IMR-90 (cell line): ENCODE results near the gene CSNK2A1. TPM values are rescaled to one million over a fixed set of nuclear protein-coding genes. Genes with fewer than 3 reads are reported as not detected.

Experiments
- ATAC-seq: fragments of 200-7000 bp; cut with Tn5 transposase; 2 replicates; pipeline ENCODE4 v1.9.1; 2020; ENCODE audit warnings: low read depth, mild to moderate bottlenecking, moderate library complexity
- BruUV-seq: library from RNA; stranded (reverse); fragments of 400-500 nt; replicated peaks from 2 replicates; lab custom pipeline; 2021; lab: Mats Ljungman, UMichigan
- CTCF ChIA-PET: fragments of 300-600 bp; formaldehyde crosslinking; extraction: SDS; loops from one replicate; lab custom pipeline; 2021; ENCODE audit warnings: antibody characterized with exemption; lab: Yijun Ruan, JAX
- POLR2A ChIA-PET: fragments of 300-600 bp; sonication (Branson Sonifier 250); formaldehyde crosslinking; loops from one replicate; lab custom pipeline; 2022; ENCODE audit warnings: antibody characterized with exemption; ENCODE audit not compliant: unreplicated experiment; lab: Charles Lee
- DNase-seq: peaks from one replicate; pipeline ENCODE4 v3.0.0; 2013
- H2AFZ ChIP-seq: replicated peaks from 2 replicates; pipeline ENCODE3; 2013; ENCODE audit warnings: low read length, mild to moderate bottlenecking; ENCODE audit not compliant: poor library complexity
- H2AK5ac ChIP-seq: 2 replicates; pipeline ENCODE4 v1.6.1; 2013; ENCODE audit warnings: low read depth, low read length, inconsistent platforms
- H2AK9ac ChIP-seq: replicated peaks from 2 replicates; pipeline ENCODE3; 2013; ENCODE audit warnings: mild to moderate bottlenecking, low read depth, low read length, moderate library complexity; ENCODE audit not compliant: poor library complexity
- H2BK120ac ChIP-seq: 2 replicates; pipeline ENCODE4 v1.6.1; 2013; ENCODE audit warnings: low read depth, low read length, inconsistent platforms
- H2BK15ac ChIP-seq: 3 replicates; pipeline ENCODE4 v1.6.1; 2013; ENCODE audit warnings: low read depth, low read length, inconsistent platforms
- H2BK20ac ChIP-seq: 2 replicates; pipeline ENCODE4 v1.6.1; 2013; ENCODE audit warnings: low read depth, mild to moderate bottlenecking, inconsistent platforms, low read length, moderate library complexity
- H2BK5ac ChIP-seq: 2 replicates; pipeline ENCODE4 v1.6.1; 2013; ENCODE audit warnings: mild to moderate bottlenecking, low read depth, low read length, inconsistent platforms; ENCODE audit not compliant: poor library complexity, severe bottlenecking
- H3K14ac ChIP-seq: replicated peaks from 2 replicates; pipeline ENCODE4 v1.6.1; 2013; ENCODE audit warnings: low read depth, low read length, inconsistent platforms
- H3K18ac ChIP-seq: 2 replicates; pipeline ENCODE4 v1.6.1; 2013; ENCODE audit warnings: low read depth, low read length, control low read depth
- H3K23ac ChIP-seq: 2 replicates; pipeline ENCODE4 v1.6.1; 2013; ENCODE audit warnings: low read depth, low read length, inconsistent platforms
- H3K27ac ChIP-seq: 2 replicates; pipeline ENCODE4 v1.5.1; 2013; ENCODE audit warnings: mild to moderate bottlenecking, control low read depth, low read length; ENCODE audit not compliant: insufficient read depth
- H3K27me3 ChIP-seq: 2 replicates; pipeline ENCODE4 v1.6.1; 2013; ENCODE audit warnings: low read length; ENCODE audit not compliant: control insufficient read depth, insufficient read depth
- H3K36me3 ChIP-seq: 2 replicates; pipeline ENCODE4 v1.6.1; 2013; ENCODE audit warnings: low read length, mixed read lengths; ENCODE audit not compliant: control insufficient read depth, insufficient read depth
- H3K4ac ChIP-seq: 2 replicates; pipeline ENCODE4 v1.6.1; 2013; ENCODE audit warnings: low read depth, low read length, inconsistent platforms
- H3K4me1 ChIP-seq: 2 replicates; pipeline ENCODE4 v1.6.1; 2013; ENCODE audit warnings: low read length, mixed read lengths; ENCODE audit not compliant: control insufficient read depth, insufficient read depth
- H3K4me2 ChIP-seq: 2 replicates; pipeline ENCODE4 v1.6.1; 2013; ENCODE audit warnings: low read depth, mild to moderate bottlenecking, control low read depth, low read length, moderate library complexity
- H3K4me3 ChIP-seq: 2 replicates; pipeline ENCODE4 v1.5.1; 2013; ENCODE audit warnings: low read depth, mild to moderate bottlenecking, control low read depth, low read length, moderate library complexity; ENCODE audit not compliant: insufficient read depth
- H3K56ac ChIP-seq: 2 replicates; pipeline ENCODE4 v1.6.1; 2013; ENCODE audit warnings: low read length, inconsistent platforms; ENCODE audit not compliant: insufficient read depth; ENCODE audit errors: extremely low read depth
- H3K79me1 ChIP-seq, 2 experiments: 2 replicates each; pipeline ENCODE4 v1.6.1; 2013; ENCODE audit warnings: low read length in 2 of 2, inconsistent platforms in 1 of 2, low read depth in 1 of 2
- H3K9ac ChIP-seq: 2 replicates; pipeline ENCODE4 v1.6.1; 2013; ENCODE audit warnings: low read depth, low read length, control low read depth
- H3K9me1 ChIP-seq: 2 replicates; pipeline ENCODE4 v1.6.1; 2013; ENCODE audit warnings: low read length, inconsistent platforms; ENCODE audit not compliant: insufficient read depth
- H3K9me3 ChIP-seq: 2 replicates; pipeline ENCODE4 v1.6.1; 2013; ENCODE audit warnings: low read length; ENCODE audit not compliant: control insufficient read depth, insufficient read depth
- H4K20me1 ChIP-seq: 2 replicates; pipeline ENCODE4 v1.6.1; 2013; ENCODE audit warnings: low read length, inconsistent platforms; ENCODE audit not compliant: insufficient read depth
- H4K5ac ChIP-seq: 2 replicates; pipeline ENCODE4 v1.6.1; 2013; ENCODE audit warnings: mild to moderate bottlenecking, low read depth, low read length, control low read depth
- H4K8ac ChIP-seq, 2 experiments: 2 replicates each; pipeline ENCODE4 v1.6.1; 2013; ENCODE audit warnings: low read depth in 2 of 2, low read length in 2 of 2, control low read depth in 1 of 2, inconsistent platforms in 1 of 2
- H4K91ac ChIP-seq: 2 replicates; pipeline ENCODE4 v1.6.1; 2013; ENCODE audit warnings: low read depth, low read length, inconsistent platforms; ENCODE audit not compliant: insufficient read depth
- CEBPB ChIP-seq: IDR thresholded peaks from 2 replicates; pipeline ENCODE4 v1.6.1; 2012; ENCODE audit warnings: low read depth, low read length, improper control_type of control experiment
- CHD1 ChIP-seq: IDR thresholded peaks from 2 replicates; pipeline ENCODE4 v1.6.1; 2012; ENCODE audit warnings: low read depth, low read length, improper control_type of control experiment
- CTCF ChIP-seq: conservative IDR thresholded peaks from 2 replicates; pipeline ENCODE4 v1.5.1; 2012; ENCODE audit warnings: mild to moderate bottlenecking, low read depth, low read length, improper control_type of control experiment
- MAZ ChIP-seq: IDR thresholded peaks from 2 replicates; pipeline ENCODE4 v1.6.1; 2012; ENCODE audit warnings: low read depth, mild to moderate bottlenecking, low read length, improper control_type of control experiment, moderate library complexity, borderline replicate concordance
- MXI1 ChIP-seq: IDR thresholded peaks from 2 replicates; pipeline ENCODE4 v1.6.1; 2012; ENCODE audit warnings: low read depth, mild to moderate bottlenecking, low read length, moderate library complexity, borderline replicate concordance
- NFE2L2 ChIP-seq: fragments of 150-350 bp; IDR thresholded peaks from 2 replicates; pipeline ENCODE4 v1.6.1; 2016; ENCODE audit warnings: low read depth, mild to moderate bottlenecking, low read length
- SMC3 ChIP-seq: fragments of 150-350 bp; IDR thresholded peaks from 2 replicates; pipeline ENCODE4 v1.6.1; 2016; ENCODE audit warnings: low read depth, mild to moderate bottlenecking, antibody characterized with exemption, low read length, moderate library complexity
- WGBS, 2 experiments: methylation state at CpG; one replicate each; pipeline versions ENCODE4 v1.1.5 to v1.1.7; 2013; ENCODE audit warnings: missing lambda C conversion rate in 2 of 2; ENCODE audit not compliant: insufficient read length in 1 of 2; ENCODE audit errors: extremely low coverage in 2 of 2; 5-methylcytosine and 5-hydroxymethylcytosine counted together
- dilution Hi-C: fragments of 300-500 bp; cut with HindIII; formaldehyde crosslinking; loops from one replicate; pipeline ENCODE4 v1.14.3; 2018; ENCODE audit warnings: low sequenced_read_pairs; ENCODE audit not compliant: unreplicated experiment
- in situ Hi-C: fragments of 300-500 bp; cut with MboI; formaldehyde crosslinking; loops from 3 replicates; pipeline ENCODE4 v1.14.3; 2019; ENCODE audit warnings: low sequenced_read_pairs, inconsistent platforms, mixed read lengths
- intact Hi-C: fragments of 100-400 bp; cut with micrococcal nuclease; formaldehyde crosslinking; loops from 2 replicates; pipeline ENCODE4 v1.10.0; 2022
- polyA plus RNA-seq, 3 experiments: library from polyadenylated mRNA; depleted of rRNA; stranded (reverse); fragments of >200 nt; gene quantifications; 2 replicates each; pipeline ENCODE4 v1.2.3, GENCODE V29; 2012; ENCODE audit warnings: low replicate concordance in 1 of 3
- total RNA-seq: library from RNA; depleted of rRNA; stranded (reverse); fragments of >200 nt; gene quantifications from 2 replicates; pipeline ENCODE4 v1.2.3, GENCODE V29; 2012

The CSNK2A1 gene
- total and polyA plus RNA-seq, 2 of the 4 experiments (the other 2 are of a cell fraction): 86.3 to 151 TPM

GRCh38 chr20:536426-537010, 7.1 kb downstream of the CSNK2A1 start:
- H3K4me2 ChIP-seq: no peak overlapping the region

More at GRCh38 chr20:536426-537010, 7.1 kb downstream of the CSNK2A1 start:
- ATAC-seq: no peak
- Histone ChIP-seq H2AFZ (no peak overlapping the region), H3K79me1 (peaks cover 6 to 56% of the 10 kb centered on the region in 2 experiments; a peak in 3 of 4 replicates), H3K18ac (no peak overlapping the region), H3K4me3 (no peak overlapping the region), H4K5ac (no peak overlapping the region), H3K27me3 (no peaks in the 10 kb centered on the region), H2BK5ac (no peak overlapping the region), H3K4ac (no peak overlapping the region), H2BK120ac (no peak overlapping the region), H2AK9ac (no peak overlapping the region), H3K4me1 (peaks cover 3% of the 10 kb centered on the region), H3K14ac (no peak overlapping the region), H4K91ac (no peak overlapping the region), H3K36me3 (peaks cover 6% of the 10 kb centered on the region), H3K9me1 (no peaks in the 10 kb centered on the region; the same call in none of the 2 replicates), H3K9me3 (peaks cover 9% of the 10 kb centered on the region), H3K9ac (no peak overlapping the region), H3K27ac (no peak overlapping the region), H4K8ac (no peak overlapping the region), H3K56ac (no peak overlapping the region), H4K20me1 (peaks cover 92% of the 10 kb centered on the region), H2BK15ac (no peak overlapping the region), H2BK20ac (no peak overlapping the region), H3K23ac (0 out of 2 replicates have a peak overlapping the region, but pooled peaks have one; percentile 57), H2AK5ac (no peak overlapping the region)
- TF ChIP-seq CHD1: no peak
- TF ChIP-seq MAZ: no peak
- no peak for TF ChIP-seq CEBPB
- TF ChIP-seq NFE2L2: no peak
- TF ChIP-seq CTCF: no peak
- TF ChIP-seq MXI1: no peak
- no peak for TF ChIP-seq SMC3
- in situ Hi-C loops (no loop called here), intact Hi-C loops (no loop called here), dilution Hi-C loops (no loop called here)
- DNase-seq: no peak
- BruUV-seq: no TSS peak
- POLR2A ChIA-PET: no interaction called here
- CTCF ChIA-PET: no interaction called here
- 100% methylated on average over 1 of the region's 7 CpGs; no CpG with 5 or more reads in 1 of the 2 experiments for WGBS, 2 experiments
